Glutamatergic neuron (in vitro differentiated cells): Measurements from ENCODE around the gene CSPG4. TPM values are rescaled to one million over a fixed set of nuclear protein-coding genes. Genes with fewer than 3 reads are reported as not detected.

Source experiments
- DNase-seq: peaks from one replicate; pipeline ENCODE4 v3.0.0; 2022
- H3K27ac Mint-ChIP-seq: one replicate; pipeline ENCODE4 v1.8.0; 2020; ENCODE audit warnings: mild to moderate bottlenecking, mixed read lengths, inconsistent platforms; ENCODE audit not compliant: unreplicated experiment
- H3K27me3 Mint-ChIP-seq: one replicate; pipeline ENCODE4 v1.8.0; 2020; ENCODE audit warnings: mild to moderate bottlenecking, moderate library complexity, mixed read lengths, inconsistent platforms; ENCODE audit not compliant: unreplicated experiment
- H3K36me3 Mint-ChIP-seq: one replicate; pipeline ENCODE4 v1.8.0; 2020; ENCODE audit warnings: mild to moderate bottlenecking, mixed read lengths, inconsistent platforms; ENCODE audit not compliant: unreplicated experiment
- H3K4me1 Mint-ChIP-seq: one replicate; pipeline ENCODE4 v1.8.0; 2020; ENCODE audit warnings: mild to moderate bottlenecking, low read depth, mixed read lengths, inconsistent platforms; ENCODE audit not compliant: unreplicated experiment
- H3K4me3 Mint-ChIP-seq: one replicate; pipeline ENCODE4 v1.8.0; 2020; ENCODE audit warnings: mild to moderate bottlenecking, mixed read lengths, inconsistent platforms; ENCODE audit not compliant: unreplicated experiment
- H3K9me3 Mint-ChIP-seq: one replicate; pipeline ENCODE4 v1.8.0; 2020; ENCODE audit warnings: mild to moderate bottlenecking, moderate library complexity, mixed read lengths, inconsistent platforms; ENCODE audit not compliant: unreplicated experiment
- total RNA-seq: library from RNA; stranded (reverse); fragmentation: NEBNext Ultra II Directional; extraction: Animal tissue kit (Norgen Biotek cat#: 25700); gene quantifications from one replicate; pipeline ENCODE4 v1.2.1, GENCODE V29; 2021; ENCODE audit not compliant: unreplicated experiment
- TF ChIP-seq, protein P1 (sequence below): fragments of 200-600 bp; sonication (generic); IDR thresholded peaks from one replicate; pipeline ENCODE4 v1.5.0; 2021; ENCODE audit not compliant: partially characterized antibody, unreplicated experiment

Gene CSPG4
- total RNA-seq, 1 donor from 2014 or later: 1.1 TPM

DNA sequence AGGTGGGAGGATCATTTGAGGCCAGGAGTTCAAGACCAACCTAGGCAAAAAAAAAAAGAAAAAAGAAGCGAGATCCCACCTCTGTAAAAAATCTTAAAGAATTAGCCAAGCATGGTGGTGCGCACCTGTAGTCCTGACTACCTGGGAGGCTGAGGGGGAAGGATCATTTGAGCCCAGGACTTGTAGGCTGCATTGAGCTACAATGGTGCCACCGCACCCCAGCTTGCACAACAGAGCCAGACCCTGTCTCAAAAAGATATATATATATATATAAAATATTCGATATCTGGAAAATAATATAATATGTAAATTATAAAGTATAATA is 71.5 kb downstream of the CSPG4 start:
- peak overlapping the region; percentile 92 for H3K4me3 Mint-ChIP-seq
- no peaks in the 10 kb centered on the region for H3K36me3 Mint-ChIP-seq
- no peak for DNase-seq
- TF ChIP-seq, protein P1, sequence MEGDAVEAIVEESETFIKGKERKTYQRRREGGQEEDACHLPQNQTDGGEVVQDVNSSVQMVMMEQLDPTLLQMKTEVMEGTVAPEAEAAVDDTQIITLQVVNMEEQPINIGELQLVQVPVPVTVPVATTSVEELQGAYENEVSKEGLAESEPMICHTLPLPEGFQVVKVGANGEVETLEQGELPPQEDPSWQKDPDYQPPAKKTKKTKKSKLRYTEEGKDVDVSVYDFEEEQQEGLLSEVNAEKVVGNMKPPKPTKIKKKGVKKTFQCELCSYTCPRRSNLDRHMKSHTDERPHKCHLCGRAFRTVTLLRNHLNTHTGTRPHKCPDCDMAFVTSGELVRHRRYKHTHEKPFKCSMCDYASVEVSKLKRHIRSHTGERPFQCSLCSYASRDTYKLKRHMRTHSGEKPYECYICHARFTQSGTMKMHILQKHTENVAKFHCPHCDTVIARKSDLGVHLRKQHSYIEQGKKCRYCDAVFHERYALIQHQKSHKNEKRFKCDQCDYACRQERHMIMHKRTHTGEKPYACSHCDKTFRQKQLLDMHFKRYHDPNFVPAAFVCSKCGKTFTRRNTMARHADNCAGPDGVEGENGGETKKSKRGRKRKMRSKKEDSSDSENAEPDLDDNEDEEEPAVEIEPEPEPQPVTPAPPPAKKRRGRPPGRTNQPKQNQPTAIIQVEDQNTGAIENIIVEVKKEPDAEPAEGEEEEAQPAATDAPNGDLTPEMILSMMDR: no peak
- H3K4me1 Mint-ChIP-seq: peaks cover 5% of the 10 kb centered on the region
- H3K27ac Mint-ChIP-seq: no peak overlapping the region
- H3K9me3 Mint-ChIP-seq: peaks cover 6% of the 10 kb centered on the region
- peaks cover 3% of the 10 kb centered on the region for H3K27me3 Mint-ChIP-seq

DNA sequence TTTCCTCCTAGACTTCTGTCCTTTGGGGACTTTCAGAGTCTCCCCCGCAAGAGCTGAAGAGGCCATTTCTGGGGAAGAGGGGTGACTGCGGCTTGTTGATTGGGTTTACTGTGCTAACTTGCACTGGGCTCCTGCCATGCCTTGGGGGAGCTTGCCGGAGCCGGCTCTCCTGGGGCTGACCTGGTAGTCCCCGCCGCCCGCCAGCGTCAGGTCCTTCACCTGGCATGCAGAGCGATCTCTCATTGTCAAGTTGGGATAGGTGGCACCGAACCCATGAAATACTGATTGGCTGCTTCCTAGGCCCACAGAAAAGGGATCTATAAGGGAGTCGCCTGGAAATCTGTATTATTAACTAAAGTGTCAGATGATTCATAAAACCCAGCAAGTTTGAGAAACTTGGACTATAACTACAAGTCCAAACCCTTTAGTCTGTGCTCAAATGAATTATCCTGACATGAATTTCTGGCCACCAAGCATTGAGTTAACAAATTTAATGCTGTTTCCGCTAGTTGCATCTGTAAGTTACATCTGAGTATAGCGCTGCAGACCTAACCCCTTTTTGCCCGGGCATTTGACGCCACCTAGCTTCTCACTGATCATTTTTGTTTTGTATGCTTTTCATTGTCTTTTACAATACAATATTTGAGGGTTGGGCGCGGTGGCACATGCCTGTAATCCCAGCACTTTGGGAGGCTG is 72.0 kb downstream of the CSPG4 start:
- DNase-seq: peak; percentile 44
- TF ChIP-seq, protein P1: no peak
- H3K27ac Mint-ChIP-seq: peak overlapping the region; percentile 59

DNA sequence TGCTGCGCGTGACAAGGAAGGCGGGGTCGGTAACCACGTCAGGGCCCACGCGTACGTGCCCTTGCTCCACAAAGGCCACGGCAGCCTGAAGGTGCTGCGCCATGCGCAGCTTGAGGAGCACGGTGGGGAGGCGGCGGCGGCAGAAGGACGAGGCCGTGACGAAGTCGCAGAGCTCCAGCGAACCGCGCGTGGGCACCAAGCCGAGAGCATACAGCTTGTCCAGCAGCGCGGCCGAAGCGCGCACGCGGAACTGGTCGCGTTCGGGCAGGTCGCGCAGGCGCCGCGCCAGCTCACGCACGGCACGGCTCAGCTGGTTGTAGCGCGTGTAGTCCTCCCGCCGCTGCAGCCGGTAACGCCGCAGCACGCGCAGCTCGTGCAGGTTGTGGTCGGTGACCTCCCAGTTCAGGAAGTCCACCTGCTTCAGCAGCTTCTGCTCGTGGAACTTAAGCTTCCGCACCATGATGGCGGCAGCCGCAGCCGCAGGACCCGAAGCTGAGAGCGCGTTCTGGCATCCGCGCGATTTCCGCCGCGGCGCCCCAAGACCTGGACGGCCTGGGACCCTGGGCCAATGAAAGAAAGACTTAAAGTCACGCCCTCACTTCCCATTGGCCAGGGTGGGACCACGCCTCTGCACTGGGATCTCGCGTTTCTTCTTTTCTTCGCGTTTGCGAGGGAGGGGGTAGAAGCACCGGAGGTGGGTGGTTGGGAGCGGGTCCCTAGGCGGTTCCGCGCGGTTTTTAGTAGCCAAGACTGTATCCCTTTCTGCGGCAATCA is 72.8 kb downstream of the CSPG4 start, which contains the start of gene IMP3:
Gene IMP3 (minus strand): TSS at position 516 of the 774 bp plus-strand sequence. CDS start 56 bp downstream, at position 460.
- no peaks in the 10 kb centered on the region for H3K36me3 Mint-ChIP-seq
- H3K9me3 Mint-ChIP-seq: peaks cover 2% of the 10 kb centered on the region
- H3K27ac Mint-ChIP-seq: peak within 1 kb of the TSS; percentile 73
- peak within 1 kb of the TSS; percentile 92 for H3K4me3 Mint-ChIP-seq
- H3K27me3 Mint-ChIP-seq: no peaks in the 10 kb centered on the region
- TF ChIP-seq, protein P1: no peak
- peaks cover 5% of the 10 kb centered on the region for H3K4me1 Mint-ChIP-seq
- DNase-seq: peak; percentile 93

More for the DNA sequence above, 72.0 kb downstream of the CSPG4 start:
- Mint-ChIP-seq H3K4me1 (peaks cover 5% of the 10 kb centered on the region), H3K9me3 (peaks cover 5% of the 10 kb centered on the region), H3K36me3 (no peaks in the 10 kb centered on the region), H3K27me3 (peaks cover under 1% of the 10 kb centered on the region), H3K4me3 (peak overlapping the region; percentile 92)

DNA sequence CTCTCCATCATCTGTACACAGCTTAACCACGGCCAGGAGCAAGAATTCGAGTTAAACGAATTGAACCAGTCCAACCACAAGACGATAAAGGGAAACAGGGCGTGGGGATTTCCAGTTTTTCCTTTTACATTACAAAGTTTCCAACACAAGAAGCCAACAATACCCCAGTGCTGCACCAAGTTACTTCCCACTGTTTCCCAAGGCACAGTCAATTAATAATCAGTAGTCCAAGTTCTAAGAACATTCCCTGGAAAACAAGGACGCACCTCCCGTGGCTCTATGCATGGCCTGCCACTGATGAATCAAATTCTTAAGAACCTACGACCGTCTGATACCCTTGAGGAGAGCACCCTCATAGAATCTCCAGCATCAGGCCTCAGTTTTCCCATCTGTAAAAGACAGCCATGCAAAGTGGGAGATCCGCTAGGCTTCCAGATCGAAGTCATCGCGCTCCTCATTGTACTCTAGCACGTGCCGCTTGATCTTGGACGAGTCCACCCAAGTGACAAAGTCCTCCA is 73.4 kb downstream of the CSPG4 start:
- Mint-ChIP-seq H3K9me3 (peaks cover 2% of the 10 kb centered on the region), H3K27me3 (no peaks in the 10 kb centered on the region), H3K4me1 (peaks cover 5% of the 10 kb centered on the region), H3K36me3 (no peaks in the 10 kb centered on the region), H3K27ac (peak overlapping the region; percentile 73), H3K4me3 (peak overlapping the region; percentile 92)
- TF ChIP-seq, protein P1: no peak
- no peak for DNase-seq
